ENCODE measurements around the gene SDR42E1.
"Not testable (repeated sequence)": the region's sequence is repeated elsewhere in the genome, so short reads cannot be mapped to it uniquely, and the experiment has no call there.

Gene SDR42E1

GRCh38 chr16:82034981-82035612, 23.8 kb upstream of the SDR42E1 start, which contains the start of gene HSD17B2:
HSD17B2 (plus strand) TSS chr16:82035253; CDS start chr16:82035425, 172 bp downstream.
- DNase-seq, result no peak

- DNase-seq, result no peak
Observed at GRCh38 chr16:82033683-82034300, 22.5 kb upstream of the SDR42E1 start.

DNA sequence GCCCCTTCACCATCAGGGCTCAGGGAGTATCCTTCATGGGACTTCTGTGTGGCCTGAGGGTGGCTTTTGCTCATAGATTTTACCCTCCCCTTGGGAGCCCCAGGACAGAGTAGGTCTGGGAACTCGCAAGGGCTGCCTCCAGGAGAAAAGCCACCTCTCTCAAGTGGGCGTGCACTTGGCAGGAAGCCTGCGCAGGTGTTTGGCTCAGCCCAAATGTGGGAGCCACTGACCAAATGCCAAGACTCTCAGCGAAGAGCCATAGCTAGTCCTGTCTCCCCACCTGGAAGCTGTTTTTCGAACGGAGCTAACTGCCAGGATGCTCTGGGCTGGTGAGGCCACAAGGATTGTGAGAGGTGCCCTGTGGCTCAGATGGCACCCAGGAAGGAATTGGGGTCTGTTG, 21.7 kb upstream of the SDR42E1 start:
- no peak for DNase-seq

GRCh38 chr16:82031116-82032084, 20.1 kb upstream of the SDR42E1 start:
- peak; percentile 9 for DNase-seq

- no peak for DNase-seq
Observed at GRCh38 chr16:82027629-82028064, 16.4 kb upstream of the SDR42E1 start.

DNA sequence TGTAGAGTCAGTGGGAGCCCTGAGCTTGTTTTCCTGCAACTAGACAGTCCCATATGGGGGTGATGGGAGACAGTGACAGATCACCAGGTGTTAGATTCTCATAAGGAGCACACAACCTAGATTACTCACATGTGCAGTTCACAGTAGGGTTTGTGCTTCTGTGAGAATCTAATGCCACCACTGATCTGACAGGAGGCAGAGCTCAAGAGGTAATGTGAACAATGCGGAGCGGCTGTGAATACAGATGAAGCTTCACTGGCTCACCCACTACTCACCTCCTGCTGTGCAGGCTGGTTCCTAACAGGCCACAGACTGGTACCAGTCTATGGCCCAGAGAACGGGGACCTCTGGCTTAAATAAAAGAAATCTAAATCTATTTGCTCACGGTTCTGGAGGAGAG, 13.6 kb upstream of the SDR42E1 start:
- DNase-seq, result no peak

DNA sequence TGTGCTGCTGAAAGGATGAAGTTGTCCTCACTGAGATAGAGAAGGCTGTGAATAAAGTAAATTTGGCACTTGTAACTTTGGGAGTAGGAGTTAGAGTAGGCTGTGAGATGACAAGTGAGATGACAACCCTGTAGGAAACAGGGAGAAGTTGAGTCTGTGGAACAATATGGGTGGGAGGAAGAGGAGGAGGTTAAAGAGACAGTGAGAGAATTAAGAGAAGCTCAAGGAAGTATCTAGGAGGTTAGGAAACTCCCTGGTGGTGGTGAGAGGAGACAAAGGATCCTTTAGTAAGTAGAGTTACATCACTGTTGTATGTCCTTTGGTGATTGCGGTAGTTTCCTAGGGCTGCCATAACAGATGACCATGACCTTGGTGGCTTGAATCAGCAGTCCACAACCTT, 13.0 kb upstream of the SDR42E1 start:
- no peak for DNase-seq

DNA sequence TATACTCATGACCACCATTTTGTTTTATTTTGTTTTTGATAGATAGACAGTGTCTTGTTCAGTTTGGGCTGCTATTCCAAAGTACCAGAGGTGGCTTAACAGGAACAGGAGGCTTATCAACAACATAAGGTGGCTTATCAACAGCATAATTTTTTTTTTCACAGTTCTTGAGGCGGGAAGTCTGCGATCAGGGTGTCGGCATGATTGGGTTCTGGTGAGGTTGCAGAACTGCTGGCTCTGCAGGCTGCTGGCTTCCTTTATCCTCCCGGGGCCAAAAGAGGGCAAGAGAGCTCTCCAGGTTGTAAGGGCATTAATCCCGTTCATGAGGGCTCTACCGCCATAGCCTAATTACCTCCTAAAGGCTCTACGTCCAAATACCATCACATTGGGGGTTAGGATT, 11.9 kb upstream of the SDR42E1 start:
- DNase-seq, result no peak

GRCh38 chr16:82020051-82020450, 8.8 kb upstream of the SDR42E1 start:
- DNase-seq, result no peak

DNA sequence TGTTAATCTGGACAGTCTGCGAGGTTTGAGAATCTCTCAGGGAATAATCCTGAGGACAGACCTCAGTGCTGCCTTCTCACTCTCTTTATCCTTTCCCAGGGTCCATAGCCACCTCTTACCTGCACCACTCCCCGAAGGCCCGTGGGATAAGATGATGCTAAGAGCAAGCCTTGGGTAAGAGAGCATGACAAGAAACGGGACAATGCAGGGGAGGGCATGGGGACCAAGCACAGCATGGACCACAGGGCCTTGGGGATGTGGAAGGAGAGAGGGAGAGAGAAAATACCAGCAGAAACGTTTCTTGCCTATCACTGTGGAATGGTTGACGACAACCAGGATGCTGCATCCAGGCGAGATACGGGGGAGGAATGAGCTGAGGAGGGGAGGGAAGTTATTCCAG, 8.3 kb upstream of the SDR42E1 start:
- no peak for DNase-seq

DNA sequence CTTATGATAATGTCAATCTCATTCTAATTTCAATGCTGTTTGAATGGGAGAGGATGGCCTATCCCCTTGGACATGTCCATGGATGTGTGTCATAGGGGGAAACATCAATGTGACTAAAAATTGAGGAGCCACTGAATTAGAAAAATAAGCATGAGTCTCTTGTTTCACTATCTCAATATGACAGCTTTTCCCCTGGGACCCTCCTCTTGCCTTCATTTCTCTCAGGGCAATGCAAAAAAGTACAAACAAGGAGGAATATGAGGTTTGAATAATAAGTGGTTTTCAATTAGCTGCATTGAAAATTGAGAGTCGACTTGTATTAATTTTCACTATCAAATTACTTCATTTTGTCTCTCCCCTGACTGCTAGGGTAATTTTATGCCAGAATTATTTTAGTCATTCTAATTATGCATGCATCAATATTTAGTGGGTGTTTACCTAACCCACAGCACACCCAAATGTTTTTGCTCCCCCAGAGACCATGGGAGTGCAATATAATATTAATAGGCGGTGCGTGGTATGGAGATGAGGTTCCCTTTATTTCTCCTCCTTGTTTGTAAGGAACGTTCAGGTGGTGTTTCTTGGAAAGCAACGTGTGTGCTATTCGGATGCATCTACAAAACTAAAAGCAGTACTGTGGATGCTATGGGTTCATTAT, 6.8 kb upstream of the SDR42E1 start:
- peak; percentile 71 for DNase-seq

GRCh38 chr16:82016964-82017363, 5.7 kb upstream of the SDR42E1 start:
- no peak for DNase-seq

GRCh38 chr16:82016263-82016662, 5.0 kb upstream of the SDR42E1 start:
- no peak for DNase-seq

- DNase-seq, result no peak
Observed at GRCh38 chr16:82013139-82013538, 1.9 kb upstream of the SDR42E1 start.

GRCh38 chr16:82010649-82011048, 621 bp downstream of the SDR42E1 start:
- DNase-seq, result no peak

- not testable (repeated sequence) for DNase-seq
Observed at GRCh38 chr16:82009789-82010188, 1.5 kb downstream of the SDR42E1 start.

DNA sequence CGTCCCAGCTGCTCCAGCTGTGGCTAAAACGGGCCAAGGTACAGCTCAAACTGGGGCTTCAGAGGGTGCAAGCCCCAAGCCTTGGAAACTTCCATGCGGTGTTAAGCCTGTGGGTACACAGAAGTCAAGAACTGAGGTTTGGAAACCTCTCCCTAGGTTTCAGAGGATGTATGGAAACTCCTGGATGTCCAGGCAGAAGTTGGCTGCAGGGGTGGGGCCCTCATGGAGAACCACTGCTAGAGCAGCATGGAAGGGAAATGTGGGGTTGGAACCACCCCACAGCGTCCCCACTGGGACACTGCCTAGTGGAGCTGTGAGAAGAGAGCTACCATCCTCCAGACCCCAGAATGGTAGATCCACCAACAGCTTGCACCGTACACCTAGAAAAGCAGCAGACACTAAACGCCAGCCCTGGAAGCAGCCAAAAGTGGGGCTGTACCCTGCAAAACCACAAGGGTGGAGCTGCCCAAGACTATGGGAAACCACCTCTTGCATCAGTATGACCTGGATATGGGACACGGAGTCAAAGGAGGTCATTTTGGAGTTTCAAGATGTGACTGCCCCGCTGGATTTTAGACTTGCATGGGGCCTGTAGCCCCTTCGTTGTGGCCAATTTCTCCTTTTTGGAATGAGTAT, 2.2 kb downstream of the SDR42E1 start:
- DNase-seq, result no peak

DNA sequence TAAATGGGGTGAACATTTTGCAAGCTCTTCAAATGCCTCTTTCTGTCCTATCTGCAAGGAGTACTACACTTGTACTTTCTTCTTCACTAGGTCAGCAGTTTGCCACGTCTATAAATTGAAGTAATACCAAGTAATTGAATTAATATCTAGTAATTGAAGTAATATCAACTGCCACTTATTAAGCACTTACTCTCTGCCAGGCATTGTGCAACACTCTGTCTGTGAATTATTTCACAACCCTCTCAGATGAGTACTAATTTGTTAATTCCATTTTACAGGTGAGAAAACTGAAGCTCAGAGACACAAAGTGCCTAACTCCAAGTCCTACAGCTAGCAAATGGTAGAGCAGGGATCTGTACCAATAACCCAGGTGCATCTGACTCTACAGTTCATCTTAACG, 4.1 kb downstream of the SDR42E1 start:
- no peak for DNase-seq

DNA sequence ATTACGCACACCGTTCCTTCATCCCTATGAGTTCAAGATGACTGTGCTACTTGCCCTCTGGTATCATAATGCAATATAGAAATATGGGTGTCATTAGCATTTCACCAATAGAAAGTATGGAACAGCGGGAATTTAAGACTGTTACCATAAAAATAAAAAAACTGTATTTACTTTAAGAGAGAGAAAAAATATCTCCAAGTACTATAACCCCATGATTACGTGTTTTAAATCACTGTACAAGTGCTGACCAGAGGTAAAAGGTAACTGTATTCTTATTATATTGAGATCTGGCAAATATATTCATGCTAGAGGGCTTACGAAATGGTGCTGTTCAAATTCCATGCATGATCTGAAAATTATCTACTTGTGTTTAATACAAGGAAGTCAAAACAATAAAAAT, 5.2 kb downstream of the SDR42E1 start:
- no peak for DNase-seq

GRCh38 chr16:82005027-82005830, 6.0 kb downstream of the SDR42E1 start:
- DNase-seq, result no peak

- DNase-seq, result no peak
Observed at GRCh38 chr16:82004601-82005000, 6.7 kb downstream of the SDR42E1 start.

DNA sequence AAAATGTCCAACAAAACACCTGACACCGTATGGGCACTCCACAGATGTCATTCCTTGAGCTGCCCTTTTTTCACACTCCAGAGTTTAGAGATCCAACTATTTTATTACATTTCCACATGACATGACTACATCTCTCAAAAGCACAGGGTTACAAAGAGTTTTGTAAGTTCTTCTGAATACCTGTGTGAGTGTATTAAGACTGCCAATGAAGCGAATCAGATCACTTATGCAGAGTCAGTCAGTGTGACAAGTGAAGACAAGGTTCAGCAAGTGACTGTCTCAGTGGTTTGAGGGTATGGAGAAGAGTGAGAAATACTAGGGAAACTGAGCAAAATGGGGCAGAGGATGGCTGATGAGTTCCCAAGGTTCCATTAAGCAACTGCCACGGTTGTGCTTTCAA, 8.4 kb downstream of the SDR42E1 start:
- DNase-seq, result no peak
